HepG2 (cell line): ENCODE results near the gene ARHGAP35. TPM values are rescaled to one million over a fixed set of nuclear protein-coding genes. Genes with fewer than 3 reads are reported as not detected.

Experiments
- TCF7L2 ChIP-seq: IDR thresholded peaks from 2 replicates; pipeline ENCODE4 v1.6.1; 2011; ENCODE audit warnings: mild to moderate bottlenecking, low read depth, low read length, moderate library complexity
- TFE3 ChIP-seq: IDR thresholded peaks from 2 replicates; pipeline ENCODE4 v1.6.1; 2016
- ZBTB10 ChIP-seq: sonication (generic); formaldehyde crosslinking; IDR thresholded peaks from 2 replicates; pipeline ENCODE4 v1.4.0; 2020; ENCODE audit warnings: missing genetic modification reagents, borderline replicate concordance
- ZFP37 ChIP-seq: sonication (generic); formaldehyde crosslinking; IDR thresholded peaks from 2 replicates; pipeline ENCODE4 v1.4.0; 2020; ENCODE audit warnings: missing genetic modification reagents, borderline replicate concordance
- ZHX1 ChIP-seq: sonication (generic); formaldehyde crosslinking; IDR thresholded peaks from 2 replicates; pipeline ENCODE4 v1.8.1; 2022; ENCODE audit warnings: low read depth, mild to moderate bottlenecking, missing genetic modification reagents
- ZNF142 ChIP-seq: sonication (generic); formaldehyde crosslinking; IDR thresholded peaks from 2 replicates; pipeline ENCODE4 v1.4.0; 2020; ENCODE audit warnings: missing genetic modification reagents
- ZNF280D ChIP-seq: sonication (generic); formaldehyde crosslinking; IDR thresholded peaks from 2 replicates; pipeline ENCODE4 v1.5.1; 2020; ENCODE audit warnings: mild to moderate bottlenecking, missing genetic modification reagents
- ZNF598 ChIP-seq: sonication (generic); formaldehyde crosslinking; IDR thresholded peaks from 2 replicates; pipeline ENCODE4 v1.5.1; 2020; ENCODE audit warnings: mild to moderate bottlenecking, missing genetic modification reagents, borderline replicate concordance
- ZSCAN21 ChIP-seq: sonication (generic); formaldehyde crosslinking; IDR thresholded peaks from 2 replicates; pipeline ENCODE4 v1.8.0; 2022; ENCODE audit warnings: mild to moderate bottlenecking, missing genetic modification reagents, moderate library complexity, borderline replicate concordance
- polyA plus RNA-seq, 8 experiments: library from polyadenylated mRNA; depleted of rRNA in 3 of 8; stranded (reverse) in 7 of 8; unstranded in 1 of 8; fragments of >200 nt; fragmentation: Illumina TruSeq in 4 of 8; extraction: Trizol in 4 of 8; gene quantifications; 2 replicates each; pipeline versions ENCODE4 v1.2.1 to v1.2.3, GENCODE V29; 2011 to 2016; ENCODE audit warnings: low read depth in 4 of 8, missing spikeins in 1 of 8, mixed read lengths in 1 of 8; ENCODE audit not compliant: insufficient read depth in 1 of 8
- total RNA-seq, 5 experiments: library from RNA; depleted of rRNA; stranded (reverse); fragments of >200 nt; fragmentation: Illumina TruSeq; extraction: Trizol; gene quantifications; 2 replicates each; pipeline ENCODE4 v1.2.3, GENCODE V29; 2016; ENCODE audit warnings: low read depth in 1 of 5

Gene ARHGAP35
- total and polyA plus RNA-seq, 2 of the 13 experiments (the other 11 are each of a cell fraction or from before 2014, with no cell fraction given): 30.1 to 30.2 TPM

- TF ChIP-seq ZNF142 (CRISPR knock-in tag): no peak
- no peak for TF ChIP-seq TCF7L2
- TF ChIP-seq ZBTB10: no peak
- no peak for TF ChIP-seq ZHX1 (CRISPR knock-in tag)
- TF ChIP-seq TFE3 (CRISPR knock-in tag): no peak
- no peak; the same call in 1 of the 2 replicates for TF ChIP-seq ZFP37
- TF ChIP-seq ZSCAN21: no peak; the same call in 1 of the 2 replicates
- 0 out of 2 replicates have a peak, but pooled peaks have one; percentile 25 for TF ChIP-seq ZNF598 (CRISPR knock-in tag)
- TF ChIP-seq ZNF280D (CRISPR knock-in tag): no peak; the same call in 1 of the 2 replicates
Measured at GRCh38 chr19:46856062-46857022, 4.5 kb upstream of the ARHGAP35 start (continued).
